HG02852 (cell line): ENCODE measurements around the gene SLFN12.
"Not testable (repeated sequence)": the region's sequence is repeated elsewhere in the genome, so short reads cannot be mapped to it uniquely, and the experiment has no call there.

ENCODE experiments used
- ATAC-seq: cut with Tn5 transposase; IDR thresholded peaks from one replicate; pipeline ENCODE4 v1.9.1; 2021; ENCODE audit warnings: mild to moderate bottlenecking, moderate library complexity; ENCODE audit not compliant: unreplicated experiment

SLFN12 gene

DNA sequence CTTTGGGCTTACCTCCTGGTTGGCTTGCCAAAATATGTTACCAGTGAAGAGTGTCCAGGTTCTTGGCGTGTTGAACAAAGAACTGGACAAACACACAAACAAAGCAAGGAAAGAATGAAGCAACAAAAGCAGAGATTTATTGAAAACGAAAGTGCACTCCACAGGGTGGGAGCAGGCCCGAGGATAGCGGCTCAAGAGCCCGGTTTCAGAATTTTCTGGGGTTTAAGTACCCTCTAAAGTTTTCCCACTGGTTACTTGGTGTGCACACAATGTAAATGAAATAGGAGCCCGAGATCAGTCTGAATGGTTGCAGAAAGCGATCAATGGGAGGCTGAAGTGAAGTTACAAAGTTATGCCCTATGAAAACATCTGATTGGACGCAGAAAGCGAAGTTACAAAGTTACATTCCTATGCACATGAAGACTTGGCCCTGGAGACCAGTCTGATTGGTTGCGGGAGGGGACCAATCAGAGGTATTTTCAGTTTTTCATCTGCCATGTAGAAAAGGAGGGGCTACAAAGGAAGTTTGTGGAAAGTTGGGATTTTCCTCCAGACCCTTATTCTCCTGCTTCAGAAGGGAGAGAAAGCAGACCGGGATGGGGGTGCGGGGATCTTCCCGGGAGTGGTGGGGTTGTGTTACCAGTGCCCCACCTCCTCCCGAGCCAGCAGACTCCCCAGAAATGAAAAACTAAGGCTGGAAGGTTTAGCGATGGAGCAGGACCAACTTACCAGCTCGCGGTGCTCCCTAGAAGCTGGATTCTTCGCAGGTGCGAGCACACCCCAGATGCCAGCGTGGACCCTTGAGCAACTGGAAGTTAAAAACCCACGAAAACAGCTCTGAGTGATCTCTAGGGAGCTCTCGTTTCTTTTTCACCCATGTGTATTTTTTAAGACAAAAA lies at the start of gene SLFN12:
TSS of gene SLFN12 (minus strand) at position 325 of the 899 bp plus-strand sequence. CDS start 9,472 bp downstream, outside the sequence.
- ATAC-seq: peak; percentile 85

- ATAC-seq: no peak
Measured at GRCh38 chr17:35479271-35479670, 47.0 kb upstream of the SLFN12 start.

DNA sequence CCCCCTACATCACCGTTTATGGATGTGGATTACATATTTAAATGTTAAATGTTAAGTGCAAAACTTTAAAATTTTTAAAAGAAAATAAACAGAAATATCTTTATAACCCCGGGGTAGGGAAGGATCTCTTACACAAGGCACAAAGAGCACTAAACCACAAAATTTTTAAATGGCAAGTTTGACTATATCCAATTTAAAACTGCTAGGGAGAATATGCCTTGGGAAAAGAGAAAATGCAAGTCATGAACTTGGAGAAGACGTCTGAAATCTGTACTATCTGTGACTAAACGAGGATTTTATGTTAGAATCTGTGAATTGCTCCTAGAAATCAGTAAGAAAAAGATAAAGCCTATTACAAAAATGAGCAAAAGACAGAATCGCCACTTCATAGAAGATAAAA lies 44.9 kb upstream of the SLFN12 start:
- ATAC-seq: no peak

DNA sequence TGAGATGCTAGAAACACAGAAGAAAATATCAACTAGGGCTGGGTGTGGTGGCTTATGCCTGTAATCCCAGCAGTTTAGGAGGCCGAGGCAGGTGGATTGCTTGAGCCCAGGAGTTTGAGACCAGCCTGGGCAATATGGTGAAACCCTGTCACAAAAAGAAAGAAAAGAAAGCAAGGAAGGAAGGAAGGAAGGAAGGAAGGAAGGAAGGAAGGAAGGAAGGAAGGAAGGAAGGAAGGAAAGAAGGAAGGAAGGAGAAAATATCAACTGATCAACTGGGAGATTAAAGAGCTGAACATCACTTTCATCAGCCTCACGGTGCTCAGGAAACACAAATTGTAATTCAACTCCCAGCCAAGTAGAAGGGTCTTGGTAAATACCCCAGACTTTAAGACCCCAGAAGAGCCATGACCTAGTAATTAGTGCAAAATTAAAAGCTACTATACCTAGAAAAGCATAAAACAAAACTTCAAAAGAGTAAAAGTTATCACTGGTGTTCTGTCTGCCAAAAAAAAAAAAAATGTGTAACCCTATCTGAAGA lies 44.1 kb upstream of the SLFN12 start:
- no peak for ATAC-seq

GRCh38 chr17:35468475-35468874 lies 36.2 kb upstream of the SLFN12 start:
- ATAC-seq: no peak

DNA sequence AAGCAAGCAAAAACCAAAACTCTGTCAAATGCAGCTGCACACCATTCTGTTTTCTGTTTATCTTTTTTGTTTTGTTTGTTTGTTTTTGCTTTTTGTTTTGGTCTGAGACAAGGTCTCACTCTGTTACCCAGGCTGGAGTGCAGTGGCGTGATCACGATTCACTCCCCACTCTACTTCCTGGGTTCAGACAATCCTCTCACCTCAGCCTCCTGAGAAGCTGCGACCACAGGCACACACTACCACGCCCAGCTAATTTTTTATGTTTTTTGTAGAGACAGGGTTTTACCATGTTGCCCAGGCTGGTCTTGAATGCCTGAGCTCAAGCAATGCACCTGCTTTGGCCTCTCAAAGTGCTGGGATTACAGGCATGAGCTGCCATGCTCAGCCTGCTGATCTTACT lies 35.5 kb upstream of the SLFN12 start:
- ATAC-seq: no peak

- ATAC-seq: peak; percentile 72
Measured at GRCh38 chr17:35460354-35460851, 28.1 kb upstream of the SLFN12 start.

- not testable (repeated sequence) for ATAC-seq
Measured at GRCh38 chr17:35454035-35454434, 21.7 kb upstream of the SLFN12 start.

- ATAC-seq: no peak
Measured at GRCh38 chr17:35453171-35453570, 20.9 kb upstream of the SLFN12 start.

DNA sequence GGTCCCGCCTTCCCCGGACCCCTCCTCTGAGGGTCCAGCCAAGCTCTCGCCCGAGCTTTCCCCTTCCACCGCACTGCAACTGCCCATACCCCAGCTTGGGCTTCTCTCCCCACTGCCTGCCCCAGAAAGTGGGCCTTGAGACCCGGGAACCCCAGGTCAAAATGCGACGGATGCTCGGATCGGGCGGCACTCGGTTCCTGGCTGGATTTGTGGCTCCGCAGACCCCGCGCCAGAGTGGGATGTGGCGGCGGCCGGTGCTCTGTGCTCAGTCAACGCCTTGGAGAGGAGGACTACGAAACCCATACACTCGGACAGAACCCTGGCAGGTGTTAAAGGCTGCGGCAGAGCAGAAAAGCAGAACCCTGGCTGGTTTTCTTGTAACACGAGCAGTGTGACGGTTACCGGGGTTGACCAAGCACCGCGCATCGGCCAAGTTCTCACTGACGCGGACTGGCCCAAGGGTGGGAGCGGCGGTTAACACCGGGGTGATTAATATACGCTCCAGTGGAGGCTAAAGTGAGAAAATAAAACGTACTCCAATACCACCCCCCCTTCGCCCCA lies 17.2 kb upstream of the SLFN12 start:
- no peak for ATAC-seq

- ATAC-seq: no peak
Measured at GRCh38 chr17:35448899-35449227, 16.6 kb upstream of the SLFN12 start.

GRCh38 chr17:35448214-35448898 lies 16.1 kb upstream of the SLFN12 start, which contains the start of gene SLFN13:
SLFN13 (minus strand) TSS chr17:35448766; CDS start chr17:35445680, 3,086 bp downstream.
- ATAC-seq: peak; percentile 80

DNA sequence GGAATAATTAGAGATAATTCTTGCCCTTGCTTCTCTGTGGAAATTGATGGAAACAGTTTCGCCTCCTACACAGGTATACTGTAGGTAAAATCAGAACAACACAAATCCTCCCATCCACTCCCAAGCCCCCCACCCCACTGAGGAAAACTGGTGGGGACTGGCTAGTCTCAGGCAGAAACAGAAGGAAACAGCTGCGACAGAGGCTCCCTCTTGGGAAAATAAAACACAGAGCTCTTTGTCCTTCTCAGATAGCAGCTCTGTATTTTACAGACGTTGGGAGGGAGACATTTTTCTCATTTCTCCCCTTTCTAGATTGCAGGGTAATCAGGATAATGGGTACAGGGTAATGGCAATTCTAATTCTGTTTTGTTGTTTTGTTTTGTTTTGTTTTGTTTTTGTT lies 15.2 kb upstream of the SLFN12 start:
- no peak for ATAC-seq

- no peak for ATAC-seq
Measured at GRCh38 chr17:35438433-35438832, 6.1 kb upstream of the SLFN12 start.

GRCh38 chr17:35433075-35433894 lies 985 bp upstream of the SLFN12 start:
- no peak for ATAC-seq

DNA sequence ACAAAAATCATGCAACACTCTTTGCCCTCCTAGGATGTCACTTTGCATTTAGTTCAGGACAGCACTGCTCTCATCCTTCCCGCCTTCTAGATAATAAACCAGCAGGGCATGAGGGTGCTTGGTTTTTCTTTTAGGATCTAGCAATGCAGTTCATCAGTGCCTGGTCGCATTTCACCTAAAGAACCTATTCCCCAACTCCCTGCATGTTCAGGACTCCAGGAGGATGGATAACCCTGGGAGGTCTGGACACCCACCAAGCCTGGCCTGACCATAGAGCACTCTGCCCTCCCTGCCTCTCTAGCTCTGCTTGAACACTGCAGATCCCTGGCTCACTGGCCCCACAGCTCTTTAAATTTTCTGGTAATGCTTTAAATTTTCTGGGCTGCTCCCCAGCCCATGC lies 2.6 kb downstream of the SLFN12 start:
- ATAC-seq: no peak

DNA sequence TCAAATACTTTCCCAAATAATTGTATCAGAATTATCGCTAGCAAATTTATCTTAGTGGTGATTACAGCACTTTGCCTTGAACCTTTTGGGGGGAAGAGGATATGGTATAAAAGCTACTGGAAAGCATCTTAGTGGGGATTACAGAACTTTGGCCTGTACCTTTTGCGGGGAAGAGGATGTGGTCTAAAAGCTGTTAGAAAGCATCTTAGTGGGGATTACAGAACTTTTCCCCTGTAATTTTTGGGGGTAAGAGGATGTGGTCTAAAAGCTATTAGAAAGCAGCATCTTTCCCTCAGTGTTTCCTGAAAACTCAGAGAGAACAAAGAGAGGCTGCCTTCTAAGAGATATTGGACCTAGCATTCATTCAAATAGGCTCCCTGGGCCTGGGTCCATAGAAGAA lies 4.1 kb downstream of the SLFN12 start:
- ATAC-seq: no peak

GRCh38 chr17:35423761-35424160 lies 8.5 kb downstream of the SLFN12 start:
- ATAC-seq: no peak

DNA sequence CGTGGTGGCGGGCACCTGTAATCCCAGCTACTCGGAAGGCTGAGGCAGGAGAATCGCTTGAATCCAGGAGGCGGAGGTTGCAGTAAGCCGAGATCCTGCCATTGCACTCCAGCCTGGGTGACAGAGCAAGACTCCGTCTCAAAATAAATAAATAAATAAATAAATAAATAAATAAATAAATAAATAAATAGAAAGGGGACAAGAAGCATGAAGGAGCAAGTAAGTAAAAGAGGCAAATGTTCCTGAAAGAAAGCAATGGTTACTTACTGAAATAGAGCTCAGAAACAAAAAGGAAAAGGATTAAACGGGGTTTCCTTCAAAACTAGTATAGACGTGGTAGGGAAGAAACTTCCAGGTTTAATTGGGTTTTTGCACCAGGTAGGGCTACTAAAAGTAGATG lies 11.2 kb downstream of the SLFN12 start:
- not testable (repeated sequence) for ATAC-seq

GRCh38 chr17:35416659-35417058 lies 15.6 kb downstream of the SLFN12 start:
- no peak for ATAC-seq
